Breast epithelium (tissue), 3 donors: Measurements from ENCODE around the gene TCF4.

Source experiments
- POLR2A ChIP-seq: fragments of 450-650 bp; IDR thresholded peaks from one replicate; pipeline ENCODE4 v1.6.1; 2016; ENCODE audit warnings: antibody characterized with exemption, mild to moderate bottlenecking, moderate library complexity
- POLR2AphosphoS5 ChIP-seq, 3 donors: sonication (generic); formaldehyde crosslinking; IDR thresholded peaks; one replicate each; pipeline ENCODE4 v1.6.1; 2017; ENCODE audit warnings: antibody characterized with exemption in 3 of 3
- TF ChIP-seq, protein P1 (sequence below), 3 donors: fragments of 450-650 bp; IDR thresholded peaks; one replicate each; pipeline ENCODE4 v1.5.1; 2016 to 2017; ENCODE audit warnings: antibody characterized with exemption in 3 of 3, mild to moderate bottlenecking in 3 of 3, moderate library complexity in 3 of 3

DNA sequence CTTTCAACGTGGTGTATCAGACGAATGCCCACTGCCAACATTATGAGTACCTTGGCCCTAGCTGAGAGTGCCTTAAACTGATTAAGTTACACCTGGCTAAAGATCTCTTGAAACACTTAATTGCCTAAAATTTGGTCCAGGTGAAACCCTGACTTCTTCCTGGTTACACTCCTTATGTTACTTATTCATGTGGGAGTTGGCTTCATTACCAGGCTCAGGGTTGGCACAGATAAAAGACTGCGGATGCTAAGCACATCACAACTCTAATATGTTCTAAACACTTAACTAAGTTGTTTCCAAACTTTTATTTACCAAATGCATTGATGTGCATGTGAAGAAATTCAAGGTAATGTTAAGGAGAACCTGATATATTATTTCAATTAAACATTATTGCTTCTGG lies 298.9 kb downstream of the TCF4 start:
- TF ChIP-seq POLR2A: no peak
- TF ChIP-seq, protein P1, sequence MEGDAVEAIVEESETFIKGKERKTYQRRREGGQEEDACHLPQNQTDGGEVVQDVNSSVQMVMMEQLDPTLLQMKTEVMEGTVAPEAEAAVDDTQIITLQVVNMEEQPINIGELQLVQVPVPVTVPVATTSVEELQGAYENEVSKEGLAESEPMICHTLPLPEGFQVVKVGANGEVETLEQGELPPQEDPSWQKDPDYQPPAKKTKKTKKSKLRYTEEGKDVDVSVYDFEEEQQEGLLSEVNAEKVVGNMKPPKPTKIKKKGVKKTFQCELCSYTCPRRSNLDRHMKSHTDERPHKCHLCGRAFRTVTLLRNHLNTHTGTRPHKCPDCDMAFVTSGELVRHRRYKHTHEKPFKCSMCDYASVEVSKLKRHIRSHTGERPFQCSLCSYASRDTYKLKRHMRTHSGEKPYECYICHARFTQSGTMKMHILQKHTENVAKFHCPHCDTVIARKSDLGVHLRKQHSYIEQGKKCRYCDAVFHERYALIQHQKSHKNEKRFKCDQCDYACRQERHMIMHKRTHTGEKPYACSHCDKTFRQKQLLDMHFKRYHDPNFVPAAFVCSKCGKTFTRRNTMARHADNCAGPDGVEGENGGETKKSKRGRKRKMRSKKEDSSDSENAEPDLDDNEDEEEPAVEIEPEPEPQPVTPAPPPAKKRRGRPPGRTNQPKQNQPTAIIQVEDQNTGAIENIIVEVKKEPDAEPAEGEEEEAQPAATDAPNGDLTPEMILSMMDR (IDR thresholded peaks at IDR 0.05): no peak
- TF ChIP-seq POLR2AphosphoS5 (IDR thresholded peaks at IDR 0.05): no peak
